Stimulated activated naive CD8-positive, alpha-beta T cell treated with anti-CD3 and anti-CD28 coated beads, Interleukin-15, Interleukin-2, amounts not matched to agents 100 ng/mL and 50 ng/mL, for 24 hours (primary cell): Measurements from ENCODE around the gene MED16.
"Not testable (repeated sequence)": the region's sequence is repeated elsewhere in the genome, so short reads cannot be mapped to it uniquely, and the experiment has no call there.

ENCODE experiments used
- H3K27ac Mint-ChIP-seq: one replicate; pipeline ENCODE4 v1.8.0; 2021; ENCODE audit warnings: mild to moderate bottlenecking, mixed read lengths
- H3K27me3 Mint-ChIP-seq: one replicate; pipeline ENCODE4 v1.8.0; 2021; ENCODE audit warnings: mixed read lengths
- H3K36me3 Mint-ChIP-seq: one replicate; pipeline ENCODE4 v1.8.0; 2021; ENCODE audit warnings: low read depth, mixed read lengths
- H3K4me1 Mint-ChIP-seq: one replicate; pipeline ENCODE4 v1.8.0; 2021; ENCODE audit warnings: low read depth, mixed read lengths
- H3K4me3 Mint-ChIP-seq: one replicate; pipeline ENCODE4 v1.8.0; 2021; ENCODE audit warnings: mild to moderate bottlenecking, mixed read lengths
- H3K9me3 Mint-ChIP-seq: one replicate; pipeline ENCODE4 v1.8.0; 2021; ENCODE audit warnings: mixed read lengths

The MED16 gene

GRCh38 chr19:878751-879561 is 14.0 kb downstream of the MED16 start:
- H3K27ac Mint-ChIP-seq, H3K4me1 Mint-ChIP-seq, H3K4me3 Mint-ChIP-seq, H3K27me3 Mint-ChIP-seq, H3K9me3 Mint-ChIP-seq: not testable (repeated sequence)
- H3K36me3 Mint-ChIP-seq: peaks cover 14% of the 10 kb centered on the region

GRCh38 chr19:877992-878660 is 14.9 kb downstream of the MED16 start:
- peaks cover 14% of the 10 kb centered on the region for H3K36me3 Mint-ChIP-seq
- H3K27ac Mint-ChIP-seq, H3K27me3 Mint-ChIP-seq, H3K4me1 Mint-ChIP-seq, H3K9me3 Mint-ChIP-seq, H3K4me3 Mint-ChIP-seq: not testable (repeated sequence)

GRCh38 chr19:876780-877314 is 16.1 kb downstream of the MED16 start:
- Mint-ChIP-seq H3K4me3 (no peak overlapping the region), H3K27ac (no peak overlapping the region), H3K4me1 (peaks cover 9% of the 10 kb centered on the region)

GRCh38 chr19:876089-876488 is 16.9 kb downstream of the MED16 start:
- H3K27ac Mint-ChIP-seq: no peak overlapping the region
- peaks cover 12% of the 10 kb centered on the region for H3K36me3 Mint-ChIP-seq
- no peak overlapping the region for H3K4me3 Mint-ChIP-seq
- peaks cover 12% of the 10 kb centered on the region for H3K4me1 Mint-ChIP-seq
- H3K27me3 Mint-ChIP-seq: no peaks in the 10 kb centered on the region
- no peaks in the 10 kb centered on the region for H3K9me3 Mint-ChIP-seq

More at GRCh38 chr19:876780-877314, 16.1 kb downstream of the MED16 start:
- Mint-ChIP-seq H3K27me3 (no peaks in the 10 kb centered on the region), H3K9me3 (no peaks in the 10 kb centered on the region), H3K36me3 (peaks cover 14% of the 10 kb centered on the region)

- peaks cover 13% of the 10 kb centered on the region for H3K36me3 Mint-ChIP-seq
- H3K9me3 Mint-ChIP-seq: no peaks in the 10 kb centered on the region
- H3K4me1 Mint-ChIP-seq: peaks cover 12% of the 10 kb centered on the region
- no peak overlapping the region for H3K4me3 Mint-ChIP-seq
- H3K27me3 Mint-ChIP-seq: no peaks in the 10 kb centered on the region
- H3K27ac Mint-ChIP-seq: no peak overlapping the region
Observed at GRCh38 chr19:875265-875879, 17.6 kb downstream of the MED16 start.

- Mint-ChIP-seq H3K36me3 (peaks cover 18% of the 10 kb centered on the region), H3K4me3 (no peak overlapping the region), H3K27me3 (no peaks in the 10 kb centered on the region), H3K27ac (no peak overlapping the region), H3K9me3 (no peaks in the 10 kb centered on the region), H3K4me1 (peaks cover 12% of the 10 kb centered on the region)
Observed at GRCh38 chr19:873561-874041, 19.4 kb downstream of the MED16 start.

GRCh38 chr19:873084-873483 is 19.9 kb downstream of the MED16 start:
- H3K4me1 Mint-ChIP-seq: peaks cover 12% of the 10 kb centered on the region
- H3K27me3 Mint-ChIP-seq: no peaks in the 10 kb centered on the region
- H3K9me3 Mint-ChIP-seq: no peaks in the 10 kb centered on the region
- no peak overlapping the region for H3K27ac Mint-ChIP-seq
- H3K36me3 Mint-ChIP-seq: peaks cover 18% of the 10 kb centered on the region
- H3K4me3 Mint-ChIP-seq: no peak overlapping the region

- no peaks in the 10 kb centered on the region for H3K27me3 Mint-ChIP-seq
- H3K9me3 Mint-ChIP-seq: no peaks in the 10 kb centered on the region
- peak overlapping the region; percentile 60 for H3K4me3 Mint-ChIP-seq
- peaks cover 20% of the 10 kb centered on the region for H3K36me3 Mint-ChIP-seq
- H3K27ac Mint-ChIP-seq: no peak overlapping the region
- peaks cover 12% of the 10 kb centered on the region for H3K4me1 Mint-ChIP-seq
Observed at GRCh38 chr19:872266-872951, 20.6 kb downstream of the MED16 start.

- H3K27me3 Mint-ChIP-seq: no peaks in the 10 kb centered on the region
- peaks cover 22% of the 10 kb centered on the region for H3K36me3 Mint-ChIP-seq
- H3K27ac Mint-ChIP-seq: peak overlapping the region; percentile 61
- H3K4me3 Mint-ChIP-seq: no peak overlapping the region
- H3K4me1 Mint-ChIP-seq: peaks cover 12% of the 10 kb centered on the region
- H3K9me3 Mint-ChIP-seq: no peaks in the 10 kb centered on the region
Observed at GRCh38 chr19:871446-872265, 21.3 kb downstream of the MED16 start.

GRCh38 chr19:870963-871401 is 22.0 kb downstream of the MED16 start:
- no peaks in the 10 kb centered on the region for H3K9me3 Mint-ChIP-seq
- H3K4me3 Mint-ChIP-seq: no peak overlapping the region
- peaks cover 18% of the 10 kb centered on the region for H3K36me3 Mint-ChIP-seq
- no peak overlapping the region for H3K27ac Mint-ChIP-seq
- peaks cover 12% of the 10 kb centered on the region for H3K4me1 Mint-ChIP-seq
- no peaks in the 10 kb centered on the region for H3K27me3 Mint-ChIP-seq

GRCh38 chr19:870314-870713 is 22.7 kb downstream of the MED16 start:
- Mint-ChIP-seq H3K27me3 (no peaks in the 10 kb centered on the region), H3K4me3 (no peak overlapping the region), H3K4me1 (peaks cover 12% of the 10 kb centered on the region), H3K9me3 (no peaks in the 10 kb centered on the region), H3K27ac (no peak overlapping the region), H3K36me3 (peaks cover 13% of the 10 kb centered on the region)

GRCh38 chr19:869245-870177 is 23.5 kb downstream of the MED16 start:
- Mint-ChIP-seq H3K27ac (no peak overlapping the region), H3K36me3 (peaks cover 13% of the 10 kb centered on the region), H3K9me3 (no peaks in the 10 kb centered on the region), H3K27me3 (no peaks in the 10 kb centered on the region), H3K4me3 (no peak overlapping the region), H3K4me1 (peaks cover 12% of the 10 kb centered on the region)
